Cardiac septum (tissue), 1 donor: Measurements from ENCODE around the gene ZNF697. TPM values are rescaled to one million over a fixed set of nuclear protein-coding genes. Genes with fewer than 3 reads are reported as not detected.
"Not testable (repeated sequence)": the region's sequence is repeated elsewhere in the genome, so short reads cannot be mapped to it uniquely, and the experiment has no call there.

Experiments used
- DNase-seq: peaks from one replicate; pipeline ENCODE4 v3.0.0-alpha.2; 2020; ENCODE audit warnings: low spot score
- intact Hi-C: fragments of 100-400 bp; cut with DNase I; formaldehyde crosslinking; loops from one replicate; pipeline ENCODE4 v1.14.0; 2022
- total RNA-seq: library from RNA; stranded (reverse); fragmentation: NEBNext Ultra II Directional; extraction: Animal tissue kit (Norgen Biotek cat#: 25700); gene quantifications from one replicate; pipeline ENCODE4 v1.2.1, GENCODE V29; 2021
- donor health status: DM: no; HTN: no; CAD: no.

ZNF697 gene
- total RNA-seq, 1 donor from 2014 or later, result 15.1 TPM

DNA sequence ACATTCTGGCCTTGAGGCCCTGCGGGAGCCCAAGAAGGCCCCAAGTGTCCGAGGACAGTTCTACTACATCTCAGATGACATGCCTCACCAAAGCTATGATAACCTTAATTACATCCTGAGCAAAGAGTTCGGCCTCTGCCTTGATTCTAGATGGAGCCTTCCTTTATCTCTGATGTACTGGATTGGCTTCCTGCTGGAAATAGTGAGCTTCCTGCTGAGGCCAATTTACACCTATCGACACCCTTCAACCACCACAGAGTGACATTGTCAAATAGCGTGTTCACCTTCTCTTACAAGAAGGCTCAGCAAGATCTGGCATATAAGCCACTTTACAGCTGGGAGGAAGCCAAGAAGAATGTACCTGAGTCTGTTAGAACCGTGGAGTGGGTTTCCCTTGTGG is 39.2 kb downstream of the ZNF697 start:
- DNase-seq, intact Hi-C loops: not testable (repeated sequence)

DNA sequence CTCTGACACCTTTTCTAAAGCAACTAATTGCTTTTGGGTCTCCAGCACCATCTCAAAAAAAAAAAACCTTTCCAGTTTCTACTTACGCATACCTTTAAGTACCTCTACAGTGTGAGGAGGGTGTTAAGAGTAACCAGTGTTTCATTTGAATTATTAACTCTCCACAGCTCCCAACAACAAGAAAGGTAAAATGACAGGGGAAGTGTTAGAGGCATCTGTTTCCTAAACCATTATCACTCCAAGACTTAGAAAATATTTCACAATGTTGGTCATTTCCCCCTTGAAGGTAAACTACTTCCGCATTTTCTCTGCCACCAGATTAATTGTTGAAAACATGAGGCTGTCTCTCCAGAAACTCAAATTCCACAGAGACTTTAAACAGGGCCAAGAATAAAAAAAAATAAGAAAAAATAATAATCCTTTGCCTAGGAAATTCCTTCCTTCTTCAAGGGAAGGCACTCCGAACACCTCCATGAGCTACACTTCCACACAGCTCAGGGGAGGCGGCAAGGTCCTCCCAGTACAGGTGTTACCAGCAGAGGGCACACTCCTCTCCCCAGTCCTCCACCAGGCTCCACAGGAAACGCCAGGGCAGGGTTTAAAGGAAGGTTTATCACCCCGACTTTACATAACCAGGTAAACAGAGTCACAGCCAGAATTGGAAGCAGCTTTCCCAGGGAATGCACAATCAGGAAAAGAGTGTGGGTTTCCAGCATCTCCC is 40.8 kb downstream of the ZNF697 start:
- DNase-seq, intact Hi-C loops: not testable (repeated sequence)

DNA sequence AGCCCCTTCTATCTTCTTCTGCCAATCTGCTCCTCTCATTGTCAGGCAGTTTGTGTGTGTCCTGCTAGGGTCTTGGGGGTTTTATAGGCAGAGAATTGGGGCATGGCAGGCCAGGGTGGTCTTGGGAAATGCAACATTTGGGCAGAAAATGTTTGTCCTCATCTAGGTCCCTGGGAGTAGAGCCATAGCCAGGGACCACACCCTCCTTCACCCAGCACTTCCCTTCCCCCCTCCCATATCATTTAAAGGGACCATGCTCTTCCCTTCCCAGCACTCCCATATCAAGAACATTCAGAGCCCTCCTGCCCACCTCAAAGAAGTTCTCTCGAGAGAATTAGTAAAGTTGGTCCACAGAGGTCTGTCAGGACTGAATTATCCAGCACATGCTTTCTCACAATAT is 41.7 kb downstream of the ZNF697 start:
- intact Hi-C loops, result no loop called here

DNA sequence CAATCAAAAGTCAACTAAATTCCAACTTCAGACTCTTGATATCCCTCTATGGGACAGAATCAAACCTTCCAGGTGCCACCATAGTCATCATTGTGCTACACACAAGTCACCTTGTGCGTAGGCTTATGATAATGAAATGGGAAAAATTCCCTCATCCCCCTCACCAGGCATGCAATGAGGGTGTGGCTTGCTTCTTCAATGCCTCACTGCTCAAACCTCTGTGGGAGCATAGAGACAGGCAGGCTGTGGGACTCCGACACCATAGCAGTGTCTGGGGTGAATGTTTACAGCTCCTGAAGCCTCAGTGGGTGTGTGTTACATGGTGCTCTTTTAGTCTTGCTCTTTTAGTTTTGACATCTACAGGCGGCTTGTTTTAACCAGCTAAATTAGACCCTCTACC is 42.4 kb downstream of the ZNF697 start:
- no peak for DNase-seq
- intact Hi-C loops, result no loop called here

More for the DNA sequence above, 41.7 kb downstream of the ZNF697 start:
- DNase-seq, result no peak

DNA sequence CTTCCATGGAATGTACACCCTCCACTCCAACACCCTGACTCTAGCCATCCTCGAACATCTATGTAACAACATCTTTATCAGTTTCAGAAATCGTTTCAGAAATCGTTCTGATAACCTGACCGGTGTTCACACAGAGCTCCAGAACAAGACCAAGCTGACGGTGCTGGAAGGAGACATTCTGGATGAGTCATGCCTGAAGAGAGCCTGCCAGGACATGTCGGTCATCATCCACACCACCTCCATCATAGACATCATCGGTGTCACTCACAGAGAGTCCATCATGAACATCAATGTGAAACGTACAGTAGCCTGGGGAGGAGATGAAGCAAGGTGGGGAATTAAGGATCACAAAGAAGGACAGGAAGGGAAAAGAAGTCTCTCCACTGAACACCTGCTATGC is 43.0 kb downstream of the ZNF697 start:
- DNase-seq, intact Hi-C loops: not testable (repeated sequence)

DNA sequence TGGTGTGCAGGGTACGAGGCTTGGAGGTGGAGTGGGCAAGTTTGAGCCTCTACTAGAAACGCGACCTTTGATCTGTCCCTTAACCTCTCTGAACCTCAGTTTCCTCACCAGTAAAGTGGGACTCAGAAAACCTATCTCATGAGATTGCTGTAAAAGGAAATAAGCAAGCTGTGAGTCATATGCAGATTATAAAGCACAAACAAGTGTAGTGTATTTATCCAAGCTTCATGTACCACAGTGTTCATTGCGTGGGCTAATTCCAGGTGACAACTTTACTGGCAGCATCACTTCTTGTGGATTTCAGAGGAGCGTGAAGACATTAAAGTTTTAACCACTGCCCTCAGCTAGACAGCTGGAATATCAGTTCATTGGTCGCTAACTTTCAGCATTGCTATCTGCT is 44.4 kb downstream of the ZNF697 start:
- intact Hi-C loops, result no loop called here
- no peak for DNase-seq

DNA sequence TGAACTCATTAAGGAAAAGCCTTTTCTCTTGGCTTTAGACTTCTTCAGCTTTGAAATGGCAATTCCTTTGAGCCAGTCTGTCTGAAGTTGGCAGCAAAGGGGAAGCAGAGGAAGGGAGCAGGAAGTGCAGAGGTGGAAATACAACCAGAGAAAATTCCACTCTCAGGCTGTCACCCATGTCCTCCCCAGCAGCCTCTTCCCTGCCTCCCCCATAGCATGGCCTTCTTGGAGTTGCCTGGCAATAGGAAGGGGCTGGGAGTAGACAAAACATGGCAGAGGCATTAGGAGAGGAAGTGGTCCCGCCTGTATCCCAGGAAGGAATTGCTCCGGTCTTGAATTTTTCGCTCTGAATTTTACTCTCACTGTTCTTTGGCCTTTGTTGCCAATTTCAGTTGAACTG is 44.8 kb downstream of the ZNF697 start:
- intact Hi-C loops, DNase-seq: not testable (repeated sequence)

DNA sequence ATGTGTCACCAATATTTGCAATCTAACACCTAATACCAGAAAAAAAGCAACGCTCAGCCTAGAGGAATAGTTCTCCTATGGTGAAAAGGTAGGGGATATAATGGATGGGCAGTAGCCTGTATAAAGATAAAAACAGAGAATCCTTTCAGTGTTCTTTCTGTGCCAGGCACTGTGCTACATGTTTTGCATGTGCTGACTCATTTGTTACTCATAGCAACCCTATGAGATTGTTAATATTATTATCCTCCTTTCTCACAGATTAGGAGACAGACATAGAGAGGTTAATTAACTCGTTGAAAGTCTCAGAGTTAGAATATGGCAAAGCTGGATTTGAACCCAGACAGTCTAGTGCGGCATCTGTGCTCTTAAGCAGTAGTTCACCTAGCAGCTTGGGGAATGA is 45.3 kb downstream of the ZNF697 start:
- intact Hi-C loops, DNase-seq: not testable (repeated sequence)

DNA sequence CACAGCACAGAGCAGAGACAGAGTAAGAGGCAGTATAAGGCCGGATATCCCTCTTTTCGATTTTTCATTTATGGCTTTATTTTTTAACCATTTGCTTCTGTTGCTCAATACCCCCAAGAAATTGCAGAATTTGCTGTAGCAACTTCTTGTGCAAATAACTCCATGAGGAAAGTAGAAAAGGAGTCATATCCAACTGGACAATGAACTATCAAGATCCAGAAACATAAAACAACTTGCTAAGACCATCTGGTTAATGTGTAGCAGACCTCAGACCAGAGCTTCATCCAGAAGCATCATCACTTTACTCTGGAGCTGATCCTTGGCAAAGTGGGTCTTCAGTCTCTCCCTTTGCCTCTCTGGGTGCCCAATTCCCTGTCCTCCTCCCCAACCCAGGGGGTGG is 45.9 kb downstream of the ZNF697 start:
- DNase-seq, result no peak
- intact Hi-C loops, result no loop called here

DNA sequence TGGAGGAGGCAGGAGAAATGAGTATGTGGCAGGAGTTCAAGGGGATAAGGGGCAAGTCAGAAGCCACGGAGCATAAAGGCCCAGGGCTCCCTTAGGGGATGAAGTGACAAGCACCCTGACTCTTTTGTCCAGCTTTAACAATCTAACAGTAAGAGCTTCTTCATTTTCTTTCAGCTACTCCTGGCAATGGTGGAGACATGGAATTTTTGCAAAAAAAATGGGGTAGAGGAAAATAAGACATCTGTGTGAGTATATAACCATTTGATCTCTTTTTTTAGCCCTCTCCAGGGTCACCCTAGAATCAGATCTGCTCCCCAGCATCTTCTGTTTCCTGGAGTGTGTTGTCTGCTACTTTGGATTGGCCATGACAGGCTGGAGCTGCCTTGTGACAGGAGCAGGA is 47.1 kb downstream of the ZNF697 start:
- intact Hi-C loops, result no loop called here
- no peak for DNase-seq

DNA sequence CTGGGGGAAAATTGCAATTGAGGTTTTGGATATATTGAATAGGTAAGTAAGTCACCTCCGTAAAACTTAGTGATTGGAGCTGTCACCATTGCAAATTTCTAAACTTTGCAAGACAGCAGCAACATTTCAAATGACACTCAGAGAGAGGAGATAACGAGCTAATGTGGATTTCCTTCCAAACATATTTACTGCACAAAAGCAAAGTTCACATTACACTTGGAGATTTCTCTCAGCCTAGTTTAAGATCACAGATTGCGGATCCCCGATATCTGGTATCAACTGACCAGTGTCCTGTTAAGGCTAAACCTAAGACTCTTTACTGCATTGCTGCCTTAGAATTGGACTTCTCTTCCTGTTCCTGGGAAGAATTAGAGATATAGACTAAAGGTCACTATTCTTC is 47.5 kb downstream of the ZNF697 start:
- intact Hi-C loops, result no loop called here

DNA sequence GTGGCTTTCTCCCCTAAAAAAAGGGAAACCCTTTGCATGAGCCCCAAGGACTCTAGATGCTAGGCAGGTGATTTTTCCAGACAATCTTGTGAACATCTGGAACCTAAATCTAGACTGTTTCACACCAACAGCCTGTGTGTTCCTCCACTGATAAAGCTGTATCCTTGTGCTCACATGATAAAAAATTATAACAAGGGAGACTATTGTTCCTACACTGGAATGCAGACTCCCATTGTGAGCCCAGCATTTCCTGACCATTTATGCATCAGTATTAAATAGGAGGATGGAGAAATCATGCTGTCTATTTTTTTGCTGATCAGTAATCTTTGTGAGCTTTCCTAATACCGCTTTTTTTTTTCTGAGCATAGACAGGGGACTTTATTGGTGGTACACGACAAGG is 52.5 kb downstream of the ZNF697 start:
- intact Hi-C loops, result no loop called here
- no peak for DNase-seq

More for the DNA sequence above, 47.5 kb downstream of the ZNF697 start:
- DNase-seq, result no peak

DNA sequence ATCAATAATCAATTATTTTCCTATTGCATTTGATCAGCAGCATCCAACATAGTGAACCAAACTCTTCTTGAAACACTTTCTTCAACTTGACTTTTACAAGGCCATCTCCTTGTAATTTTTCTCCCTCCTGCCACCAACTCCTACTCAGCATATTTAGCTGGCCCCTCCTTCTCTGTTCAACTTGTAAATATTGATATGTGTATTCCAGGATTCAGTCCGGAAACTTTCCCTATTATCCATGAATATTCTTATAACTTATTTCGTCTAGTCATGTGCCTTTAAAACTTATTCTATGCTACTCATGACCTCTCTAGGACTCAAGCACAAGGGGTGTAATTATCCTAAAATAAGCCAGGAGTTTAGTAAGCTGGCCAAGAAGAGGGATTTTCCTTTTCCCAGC is 52.9 kb downstream of the ZNF697 start:
- no peak for DNase-seq
- intact Hi-C loops, result no loop called here

DNA sequence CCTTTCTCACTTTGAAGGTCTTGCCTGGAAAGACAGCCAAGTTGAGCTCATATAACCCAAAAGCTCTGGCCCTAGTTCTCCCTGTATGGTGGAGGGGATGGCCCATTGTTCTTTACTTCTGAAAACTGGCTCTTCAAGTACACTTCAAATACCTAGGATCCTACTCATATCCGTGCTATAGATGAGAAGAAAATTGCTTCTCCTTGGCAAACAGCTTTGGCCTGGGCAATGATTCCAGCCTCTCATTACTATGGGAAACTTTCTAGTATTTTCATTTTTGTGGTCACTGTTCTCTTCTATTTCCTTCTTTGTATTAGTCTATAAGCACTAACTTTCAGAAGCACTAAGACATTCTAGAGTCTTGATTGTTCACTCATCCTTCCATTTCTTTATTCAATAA is 53.7 kb downstream of the ZNF697 start:
- intact Hi-C loops, result no loop called here
- no peak for DNase-seq

DNA sequence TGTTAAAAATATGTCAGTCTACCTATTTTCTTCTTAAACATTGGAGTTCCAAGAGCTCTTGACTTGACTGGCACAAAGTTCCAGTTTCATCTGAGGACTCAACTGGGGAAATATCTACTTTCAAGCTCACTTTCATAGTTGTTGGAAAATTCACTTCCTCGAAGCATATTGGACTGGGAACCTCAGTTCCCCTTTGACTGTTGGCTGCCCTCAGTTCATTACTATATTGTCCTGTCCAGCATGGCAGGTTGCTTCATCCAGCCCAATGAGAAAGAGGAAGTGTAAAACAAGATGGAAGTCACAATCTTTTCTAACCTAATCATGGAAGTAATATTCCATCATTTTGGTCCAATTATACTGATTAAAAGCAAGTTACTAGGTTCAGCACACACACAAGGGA is 54.3 kb downstream of the ZNF697 start:
- no peak for DNase-seq
- intact Hi-C loops, result no loop called here

DNA sequence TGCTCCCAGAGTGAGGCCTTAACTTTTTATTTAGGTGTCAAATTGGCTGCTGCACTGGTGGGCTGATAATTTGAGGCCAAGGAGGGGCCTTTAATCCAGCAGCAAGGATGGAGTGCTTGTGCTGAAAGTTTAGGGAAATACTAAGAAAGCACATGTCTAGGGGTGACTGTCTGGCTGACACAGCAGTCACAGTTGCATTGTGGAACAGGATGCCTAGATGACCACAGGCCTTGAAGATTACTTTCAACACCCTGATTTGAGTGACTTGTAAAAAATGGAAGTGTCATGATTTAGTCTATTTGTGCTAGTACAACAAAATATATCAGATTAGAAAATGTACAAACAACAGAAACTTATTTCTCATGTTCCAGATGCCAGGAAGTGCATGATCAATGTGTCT is 57.7 kb downstream of the ZNF697 start:
- intact Hi-C loops, result no loop called here
- DNase-seq, result no peak

DNA sequence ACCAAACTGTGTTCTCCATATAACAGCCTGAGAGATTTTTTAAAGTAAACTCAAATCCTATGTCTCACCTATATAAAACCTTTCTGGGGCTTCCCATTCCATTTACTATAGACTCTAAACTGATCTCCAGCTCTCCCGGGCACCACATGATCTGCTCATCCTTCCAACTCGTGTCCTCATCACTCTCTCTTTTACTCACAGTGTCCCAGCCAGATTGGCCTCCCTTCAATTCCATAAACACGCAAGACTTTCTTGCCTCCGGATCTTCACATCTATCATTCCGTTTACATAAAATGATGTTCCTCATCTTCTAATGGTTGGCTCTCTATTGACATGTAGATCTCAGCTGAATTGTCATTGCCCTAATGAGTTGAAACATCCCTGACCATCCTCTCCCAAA is 59.4 kb downstream of the ZNF697 start:
- DNase-seq, result no peak
- intact Hi-C loops, result no loop called here

DNA sequence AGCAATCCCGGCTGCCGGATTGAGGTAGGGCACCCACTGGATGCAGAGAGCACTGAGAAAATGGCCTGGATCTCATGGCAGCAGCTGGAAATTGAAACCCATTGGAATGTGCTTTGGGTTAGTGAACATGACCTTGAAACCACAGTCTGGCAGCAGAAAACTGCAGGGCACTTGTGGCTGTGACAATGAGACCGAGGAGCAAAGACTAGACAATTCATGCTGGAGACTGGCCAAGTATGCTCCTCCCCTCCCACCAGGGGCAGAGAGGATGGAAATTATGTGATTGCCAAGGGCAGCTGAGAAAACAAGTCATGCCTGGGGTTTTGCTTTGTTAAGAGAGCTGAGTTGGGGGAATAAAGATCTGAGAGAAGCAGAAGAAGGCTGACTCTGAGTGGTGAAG is 60.7 kb downstream of the ZNF697 start:
- intact Hi-C loops, result no loop called here
- DNase-seq, result no peak

DNA sequence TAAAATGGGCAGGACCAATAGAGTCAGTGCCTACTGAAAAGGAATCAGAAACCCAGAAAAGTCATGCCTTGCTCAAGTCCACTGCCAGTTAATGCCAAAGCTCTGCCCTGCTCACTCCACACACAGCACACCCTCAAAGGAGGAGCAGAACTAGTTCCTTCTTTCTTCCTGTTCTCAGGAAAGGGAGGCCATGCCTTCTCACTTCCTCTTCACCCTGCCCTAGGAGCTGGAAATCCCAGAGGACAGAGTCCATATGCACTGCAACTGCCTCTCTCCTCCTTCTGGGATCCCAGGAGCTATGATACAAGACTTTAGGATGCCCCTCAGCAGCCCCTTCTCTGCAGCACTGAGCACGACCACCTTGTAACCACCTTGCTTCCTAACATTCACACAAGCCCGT is 62.3 kb downstream of the ZNF697 start:
- intact Hi-C loops, DNase-seq: not testable (repeated sequence)

DNA sequence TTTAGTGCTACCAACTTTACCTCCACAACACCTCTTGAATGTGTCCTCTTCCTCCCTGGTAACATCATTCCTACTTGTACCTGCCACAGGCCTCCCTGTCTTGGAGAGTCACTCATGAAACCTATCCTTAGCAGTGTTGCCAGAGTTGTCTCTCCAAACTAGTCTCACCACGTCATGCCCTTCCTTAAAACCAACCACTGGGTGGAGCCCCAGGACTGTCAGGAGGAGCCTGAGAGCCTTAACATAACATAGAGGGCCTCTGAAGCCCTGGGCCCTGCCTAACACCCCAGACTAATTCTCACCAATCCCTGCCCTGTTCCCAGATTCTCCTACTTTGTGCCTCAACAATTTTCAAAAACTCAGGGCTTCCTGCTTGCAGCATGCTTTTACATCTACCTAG is 65.3 kb downstream of the ZNF697 start:
- DNase-seq, result no peak
- intact Hi-C loops, result loop anchor here (2.0 kb wide), 1 partner anchor 28 kb away; no protein-coding TSS in a partner anchor

DNA sequence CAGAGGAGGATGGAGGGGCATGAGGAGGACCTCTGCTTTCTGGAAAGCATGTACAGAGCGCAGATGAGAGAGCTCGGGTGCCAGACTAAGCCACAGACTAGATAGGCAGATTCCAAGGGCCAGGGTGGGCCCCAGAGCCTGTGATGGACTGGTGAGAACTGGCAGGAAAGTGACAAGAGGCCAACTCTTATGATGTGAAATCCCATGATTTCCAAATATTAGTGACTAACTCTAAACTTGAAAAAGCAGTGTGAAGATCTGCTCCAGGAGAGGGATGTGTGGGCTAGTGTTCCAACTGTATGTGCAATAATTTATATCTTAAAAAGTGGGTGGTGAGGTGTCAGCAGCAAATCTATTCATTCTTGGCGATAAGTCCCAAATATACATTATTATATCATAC is 67.0 kb downstream of the ZNF697 start:
- DNase-seq, intact Hi-C loops: not testable (repeated sequence)

DNA sequence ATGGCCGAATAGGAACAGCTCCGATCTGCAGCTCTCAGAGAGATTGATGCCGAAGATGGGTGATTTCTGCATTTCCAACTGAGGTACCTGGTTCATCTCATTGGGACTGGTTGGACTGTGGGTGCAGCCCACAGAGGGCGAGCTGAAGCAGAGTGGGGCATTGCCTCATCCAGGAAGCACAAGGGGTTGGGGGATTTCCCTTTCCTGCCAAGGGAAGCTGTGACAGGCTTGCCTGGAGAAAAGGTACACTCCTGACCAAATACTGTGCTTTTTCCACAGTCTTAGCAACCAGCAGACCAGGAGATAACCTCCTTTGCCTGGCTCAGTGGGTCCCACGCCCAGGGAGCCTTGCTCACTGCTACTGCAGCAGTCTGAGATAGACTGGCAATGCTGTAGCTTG is 74.2 kb downstream of the ZNF697 start:
- intact Hi-C loops, result no loop called here
- no peak for DNase-seq
